ENCODE results near the gene CHD1.

Gene CHD1

DNA sequence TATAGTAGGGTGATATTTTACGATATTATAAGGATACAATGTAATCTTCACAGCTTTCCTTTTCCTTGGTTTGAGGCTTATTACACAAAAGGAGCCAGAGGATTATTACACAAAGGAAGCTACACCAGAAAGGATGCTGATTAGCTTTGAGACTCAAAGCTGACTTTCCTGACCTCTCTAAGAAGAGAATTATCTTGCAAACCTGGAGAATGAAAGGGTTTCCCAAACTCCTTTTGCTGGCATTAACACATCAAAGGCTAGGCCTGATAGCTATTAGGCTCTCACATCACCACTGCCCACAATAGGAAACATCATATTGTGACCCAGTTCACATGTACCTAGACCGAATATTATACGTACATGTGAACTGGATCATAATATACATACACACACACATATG, 34.2 kb upstream of the CHD1 start:
- Histone ChIP-seq H2AFZ (ENCODE audit: low read length) (no peak overlapping the region), H3K4me1 (ENCODE audit: insufficient read depth, low read length, poor library complexity, severe bottlenecking) (no peaks in the 10 kb centered on the region), H3K79me2 (ENCODE audit: insufficient read depth, low read length) (no peaks in the 10 kb centered on the region), H3K9ac (ENCODE audit: low read depth, low read length, poor library complexity, severe bottlenecking) (no peak overlapping the region), H3K27me3 (ENCODE audit: insufficient read depth, low read length, poor library complexity, severe bottlenecking) (no peaks in the 10 kb centered on the region), H3K9me3 (ENCODE audit: insufficient read depth, low read depth, low read length) (no peaks in the 10 kb centered on the region), H3K9me2 (replicated peaks; ENCODE audit: low read depth, low read length) (no peaks in the 10 kb centered on the region), H3K36me3 (ENCODE audit: insufficient read depth, low read length) (no peaks in the 10 kb centered on the region), H4K20me1 (ENCODE audit: insufficient read depth, low read length, poor library complexity, severe bottlenecking) (no peaks in the 10 kb centered on the region), H3K4me2 (ENCODE audit: low read depth, low read length, poor library complexity, severe bottlenecking) (no peak overlapping the region), H3F3A (ENCODE audit: low read depth) (no peaks in the 10 kb centered on the region), H3K4me3 (ENCODE audit: low read length, poor library complexity, severe bottlenecking) (no peak overlapping the region)
- TF ChIP-seq EZH2phosphoT487 (IDR thresholded peaks at IDR 0.05; ENCODE audit: borderline replicate concordance) = no peak
- no peak for TF ChIP-seq CTCF (conservative IDR thresholded peaks at IDR 0.05; ENCODE audit: low read length)

DNA sequence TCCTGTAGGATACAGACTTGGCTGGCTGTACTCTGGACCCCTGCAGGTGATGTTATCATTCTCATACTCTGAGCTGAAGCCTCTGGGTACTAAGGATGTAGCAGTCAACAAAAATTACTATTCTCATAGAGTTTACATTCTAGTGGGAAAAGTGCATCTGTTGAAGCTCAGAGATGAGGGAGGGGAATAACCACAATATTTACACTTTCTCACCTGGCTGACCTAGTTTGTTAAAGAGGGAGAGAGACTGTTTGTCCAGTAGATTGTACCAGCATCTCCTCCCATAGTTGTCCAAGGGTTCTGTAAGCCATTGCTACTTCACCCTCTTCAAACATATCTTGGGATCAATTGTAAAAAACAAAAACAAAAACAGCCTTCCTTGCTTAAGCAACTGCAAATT, 33.8 kb upstream of the CHD1 start:
- no peaks in the 10 kb centered on the region for H3F3A ChIP-seq (ENCODE audit: low read depth)
- no peaks in the 10 kb centered on the region for H3K36me3 ChIP-seq (ENCODE audit: insufficient read depth, low read length)
- TF ChIP-seq CTCF (conservative IDR thresholded peaks at IDR 0.05; ENCODE audit: low read length) = no peak
- TF ChIP-seq EZH2phosphoT487 (IDR thresholded peaks at IDR 0.05; ENCODE audit: borderline replicate concordance) = no peak

GRCh38 chr5:98961665-98962344, 33.0 kb upstream of the CHD1 start:
- Histone ChIP-seq H3K79me2 (ENCODE audit: insufficient read depth, low read length) (no peaks in the 10 kb centered on the region), H3K4me1 (ENCODE audit: insufficient read depth, low read length, poor library complexity, severe bottlenecking) (no peaks in the 10 kb centered on the region), H3K9ac (ENCODE audit: low read depth, low read length, poor library complexity, severe bottlenecking) (no peak overlapping the region), H3K36me3 (ENCODE audit: insufficient read depth, low read length) (no peaks in the 10 kb centered on the region), H3F3A (ENCODE audit: low read depth) (no peaks in the 10 kb centered on the region), H2AFZ (ENCODE audit: low read length) (no peak overlapping the region), H4K20me1 (ENCODE audit: insufficient read depth, low read length, poor library complexity, severe bottlenecking) (no peaks in the 10 kb centered on the region), H3K27me3 (ENCODE audit: insufficient read depth, low read length, poor library complexity, severe bottlenecking) (no peaks in the 10 kb centered on the region), H3K9me2 (replicated peaks; ENCODE audit: low read depth, low read length) (no peaks in the 10 kb centered on the region), H3K9me3 (ENCODE audit: insufficient read depth, low read depth, low read length) (no peaks in the 10 kb centered on the region), H3K4me2 (ENCODE audit: low read depth, low read length, poor library complexity, severe bottlenecking) (no peak overlapping the region), H3K4me3 (ENCODE audit: low read length, poor library complexity, severe bottlenecking) (no peak overlapping the region)
- TF ChIP-seq CTCF (conservative IDR thresholded peaks at IDR 0.05; ENCODE audit: low read length) (no peak), EZH2phosphoT487 (IDR thresholded peaks at IDR 0.05; ENCODE audit: borderline replicate concordance) (no peak)

More for the DNA sequence above, 33.8 kb upstream of the CHD1 start:
- Histone ChIP-seq H2AFZ (ENCODE audit: low read length) (no peak overlapping the region), H3K9me3 (ENCODE audit: insufficient read depth, low read depth, low read length) (no peaks in the 10 kb centered on the region), H4K20me1 (ENCODE audit: insufficient read depth, low read length, poor library complexity, severe bottlenecking) (no peaks in the 10 kb centered on the region), H3K4me1 (ENCODE audit: insufficient read depth, low read length, poor library complexity, severe bottlenecking) (no peaks in the 10 kb centered on the region), H3K4me3 (ENCODE audit: low read length, poor library complexity, severe bottlenecking) (no peak overlapping the region), H3K27me3 (ENCODE audit: insufficient read depth, low read length, poor library complexity, severe bottlenecking) (no peaks in the 10 kb centered on the region), H3K9me2 (replicated peaks; ENCODE audit: low read depth, low read length) (no peaks in the 10 kb centered on the region), H3K4me2 (ENCODE audit: low read depth, low read length, poor library complexity, severe bottlenecking) (no peak overlapping the region), H3K9ac (ENCODE audit: low read depth, low read length, poor library complexity, severe bottlenecking) (no peak overlapping the region), H3K79me2 (ENCODE audit: insufficient read depth, low read length) (no peaks in the 10 kb centered on the region)
